Activated effector memory CD4-positive, alpha-beta T cell treated with anti-CD3 and anti-CD28 coated beads, Interleukin-2, amount 50 U/mL, for 16 hours (primary cell): ENCODE results near the gene AJAP1.

Experiments used
- DNase-seq: peaks from one replicate; pipeline ENCODE4 v3.0.0-alpha.2; 2020

The AJAP1 gene

DNA sequence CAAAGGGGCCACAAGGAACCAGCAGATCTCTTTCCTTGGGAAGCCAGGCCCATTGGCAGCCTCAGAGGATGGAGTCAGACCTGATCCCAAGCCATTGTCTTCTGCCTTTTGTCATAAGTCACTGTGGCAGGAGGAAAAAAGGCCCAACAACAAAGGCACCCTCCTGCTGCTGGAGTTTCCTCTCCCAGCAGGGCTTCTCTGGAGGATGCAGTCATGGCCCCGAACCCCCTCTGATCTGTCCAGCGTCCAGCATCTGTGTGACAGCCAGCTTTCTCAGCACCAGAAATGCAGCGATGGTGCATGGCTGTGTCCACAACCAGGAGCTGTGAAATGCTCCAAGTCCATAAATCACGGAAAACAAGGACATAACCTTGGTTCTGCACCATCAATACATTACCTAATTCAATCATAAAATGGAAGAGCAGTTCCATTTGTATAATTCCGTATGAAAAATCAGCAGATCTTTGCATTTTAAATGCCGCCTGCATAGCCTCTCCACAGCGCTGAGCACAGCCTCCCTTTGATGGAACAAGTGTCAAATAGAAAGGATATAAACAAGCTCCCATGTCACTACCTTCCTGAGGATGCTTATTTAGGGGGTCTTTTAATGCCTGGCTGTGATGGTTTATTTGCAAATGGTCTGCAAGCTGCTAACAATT is 30.6 kb downstream of the AJAP1 start:
- no peak for DNase-seq

DNA sequence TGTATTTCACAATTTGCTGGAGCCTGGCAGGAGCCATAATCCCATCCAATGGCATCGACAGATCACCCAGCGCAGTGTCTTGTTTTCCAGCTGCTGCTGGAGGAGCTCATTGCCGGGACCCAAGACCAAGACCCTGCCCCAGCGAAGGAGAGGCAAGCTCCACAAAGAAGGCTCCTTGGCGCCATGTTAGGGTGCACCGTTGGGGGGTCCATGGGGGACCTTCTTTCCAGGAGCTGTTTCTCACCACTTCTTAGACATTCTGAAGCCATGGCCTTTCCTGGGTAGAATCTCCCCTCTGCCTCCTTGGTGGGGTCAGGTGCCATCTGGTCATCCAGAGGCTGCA is 31.1 kb downstream of the AJAP1 start:
- no peak for DNase-seq

DNA sequence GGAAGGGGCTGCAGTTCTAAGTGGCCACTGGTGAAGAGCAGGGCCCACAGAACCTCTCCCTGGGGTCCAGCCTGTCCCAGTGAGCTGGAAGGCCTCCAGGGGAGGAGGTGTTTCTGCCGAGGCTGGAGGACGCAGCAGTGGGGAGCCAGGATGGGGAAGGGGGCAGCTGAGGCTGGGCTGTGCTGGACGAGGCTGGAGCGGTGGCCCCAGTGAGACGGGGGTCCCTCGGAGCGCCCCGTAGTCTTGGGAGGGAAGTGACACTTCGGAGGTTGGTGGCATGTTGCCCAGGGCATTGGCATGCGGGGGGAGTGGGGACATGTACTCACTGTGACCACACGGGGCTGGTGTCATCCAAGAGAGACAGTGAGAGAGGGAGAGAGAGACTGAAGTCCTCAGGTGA is 33.5 kb downstream of the AJAP1 start:
- DNase-seq: no peak

DNA sequence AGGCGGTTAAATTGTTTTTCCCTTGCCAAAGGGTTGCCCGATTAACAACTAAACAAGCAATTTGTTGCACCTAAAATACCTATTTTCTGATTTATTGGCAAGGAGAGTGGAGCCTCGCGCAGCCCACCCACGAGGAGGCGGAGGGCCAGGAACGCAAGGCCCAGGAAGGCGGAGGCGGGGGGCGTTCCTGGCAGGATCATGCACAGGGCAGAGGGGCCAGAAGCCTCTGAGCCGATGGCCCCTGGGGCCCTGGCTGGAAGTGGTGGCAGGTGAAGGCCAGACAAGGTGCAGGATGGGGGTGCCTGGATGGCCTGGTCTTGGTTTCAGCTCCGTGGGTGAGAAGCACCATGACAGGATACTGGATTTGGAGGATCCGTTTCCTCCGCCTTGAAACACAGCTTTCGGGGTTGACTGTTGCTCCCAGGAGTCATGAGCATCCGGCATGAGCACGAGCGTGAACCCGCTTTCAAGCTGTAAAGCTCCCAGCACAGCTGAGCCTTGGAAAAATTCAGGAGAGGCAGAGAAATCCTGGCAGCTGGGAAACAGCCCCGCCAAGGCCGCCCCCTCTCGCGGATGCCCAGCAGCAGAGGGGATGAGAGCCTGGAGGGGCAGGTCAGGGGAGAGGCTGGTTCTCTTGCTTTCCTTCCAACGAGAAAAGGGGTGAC is 35.0 kb downstream of the AJAP1 start:
- no peak for DNase-seq

DNA sequence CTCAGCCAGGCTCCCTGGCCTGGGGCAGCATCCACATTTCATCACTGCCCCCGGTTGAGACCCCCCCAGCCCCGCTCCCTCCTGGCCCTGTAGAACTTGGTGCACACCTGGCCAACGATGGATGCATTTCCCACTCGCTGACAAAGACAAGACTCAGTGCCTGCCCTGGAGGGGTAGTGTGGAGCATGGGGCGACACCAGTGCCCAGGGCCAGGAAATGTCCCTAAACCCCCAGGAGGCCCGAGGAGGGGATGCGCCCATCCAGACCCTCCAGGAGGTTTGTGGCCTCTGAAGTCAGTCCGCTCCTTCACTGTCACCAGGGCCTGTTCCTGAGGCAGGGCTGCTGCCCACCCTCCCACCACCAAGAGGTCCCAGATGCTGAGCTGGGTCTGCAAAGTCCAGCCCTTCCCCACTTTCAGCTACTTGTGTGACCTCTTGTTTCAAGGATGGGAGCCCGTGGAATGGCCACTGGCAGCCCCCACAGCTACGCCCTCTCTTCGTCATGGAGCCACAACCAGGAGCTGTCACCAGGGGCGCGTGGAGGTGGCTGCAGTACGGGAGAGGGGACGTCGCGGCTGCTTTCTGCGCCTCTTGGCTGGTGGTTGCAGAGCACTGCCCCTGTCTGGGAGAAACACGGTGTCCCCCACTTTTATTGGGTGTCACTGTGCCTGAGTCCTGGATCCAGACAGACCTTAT is 35.7 kb downstream of the AJAP1 start:
- no peak for DNase-seq

DNA sequence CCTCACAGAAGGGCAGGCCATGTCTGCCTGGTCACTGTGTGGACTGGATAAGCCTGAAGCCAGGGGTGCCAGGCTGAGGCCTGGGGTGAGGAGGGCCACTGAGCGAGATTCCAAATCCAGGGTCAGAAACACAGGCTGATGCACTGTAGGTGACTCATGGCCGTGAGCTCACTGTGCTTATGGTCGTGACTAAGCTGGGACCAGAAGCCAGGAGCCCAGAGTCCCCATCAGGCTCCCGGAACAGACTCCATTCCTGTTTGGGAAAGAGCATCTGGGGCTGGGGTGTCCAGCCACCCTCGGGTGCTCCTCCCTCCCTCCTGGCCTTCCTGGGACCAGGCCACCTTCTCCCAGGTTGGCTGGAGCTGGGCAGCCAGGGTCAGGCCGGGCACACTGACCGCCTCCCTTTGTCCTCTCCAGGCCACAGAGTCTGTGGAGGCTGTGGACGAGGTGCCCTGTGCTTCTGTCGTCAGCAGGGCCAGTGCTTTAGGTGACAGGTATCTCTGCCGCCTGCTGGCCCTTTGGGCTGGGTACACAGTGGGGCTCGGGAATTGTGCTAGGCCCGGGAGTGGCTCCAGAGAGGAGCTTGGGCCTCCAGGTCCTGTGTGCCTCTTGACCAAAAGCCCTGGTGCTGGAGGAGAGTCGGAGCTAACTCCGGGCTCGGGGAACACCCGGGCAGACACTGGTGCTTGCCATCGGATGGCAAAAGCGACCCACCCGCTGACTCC is 36.7 kb downstream of the AJAP1 start:
- DNase-seq: no peak

DNA sequence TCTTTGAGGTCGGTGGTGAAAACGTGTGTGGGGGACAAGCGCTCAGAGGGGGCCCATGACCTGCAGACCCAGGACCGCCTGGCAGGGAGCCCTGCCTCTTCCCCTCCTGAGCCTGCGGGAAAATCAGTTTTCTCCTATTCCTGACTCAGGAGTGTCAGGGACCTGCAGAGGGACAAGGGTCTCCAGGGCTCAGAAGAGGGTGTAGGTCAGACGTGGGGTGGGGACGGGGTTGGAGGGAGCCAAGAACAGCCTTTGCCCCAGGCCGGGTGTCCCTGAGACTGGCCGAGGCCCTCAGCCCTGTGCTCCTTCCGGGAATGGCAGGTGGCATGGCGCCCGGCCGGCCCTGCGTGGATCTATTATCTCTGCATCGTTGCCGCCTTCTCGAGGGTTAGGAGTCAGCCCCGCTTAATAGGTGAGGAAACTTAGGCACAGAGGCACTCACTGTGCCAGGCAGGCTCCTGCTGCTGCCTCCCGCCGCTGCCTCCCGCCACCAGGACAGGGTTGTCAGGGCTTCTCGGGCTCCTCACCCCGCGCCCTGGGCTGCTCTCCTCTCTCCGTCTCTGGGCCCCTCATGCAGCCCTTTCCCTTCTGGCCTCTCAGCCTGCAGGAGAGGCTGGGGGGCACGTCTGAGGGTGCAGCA is 37.5 kb downstream of the AJAP1 start:
- DNase-seq: no peak

DNA sequence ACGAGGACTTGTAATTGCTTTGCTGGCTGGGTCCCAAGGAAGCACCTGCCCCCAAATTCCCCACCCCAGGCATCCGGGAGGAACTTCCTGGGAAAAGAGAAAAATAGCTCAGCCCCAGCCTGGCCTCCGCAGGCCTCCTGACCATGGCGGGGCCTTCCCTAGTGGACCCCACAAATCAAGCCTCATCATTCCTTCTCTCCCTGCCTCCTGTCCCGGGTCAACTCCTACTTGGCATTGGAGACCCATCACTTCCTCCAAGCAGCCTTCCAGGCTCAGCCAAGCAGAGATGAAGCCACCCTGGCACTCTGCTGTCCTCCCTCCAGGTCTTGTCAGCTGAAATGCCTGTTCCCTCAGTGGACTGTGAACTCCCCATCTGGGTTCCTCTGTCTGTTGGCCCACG is 38.0 kb downstream of the AJAP1 start:
- DNase-seq: no peak

DNA sequence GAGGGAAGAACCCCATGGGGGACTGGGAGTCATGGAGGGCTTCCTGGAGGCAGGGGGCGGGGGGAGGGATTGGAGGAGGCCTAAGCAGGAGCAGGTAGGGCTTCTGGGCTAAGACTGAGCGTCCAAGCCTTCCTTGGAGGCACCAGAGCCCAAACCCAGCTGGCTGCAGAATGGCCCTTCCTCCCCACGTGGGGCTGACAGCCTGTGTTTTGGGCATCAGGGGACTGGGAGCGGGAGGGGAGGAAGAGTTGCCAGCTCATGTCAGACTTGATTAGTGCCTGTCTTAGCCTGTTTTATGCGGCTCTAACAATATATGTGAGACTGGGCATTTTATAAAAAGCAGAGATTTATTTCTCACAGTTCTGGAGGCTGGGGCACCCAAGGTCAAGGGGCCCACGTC is 38.9 kb downstream of the AJAP1 start:
- no peak for DNase-seq

DNA sequence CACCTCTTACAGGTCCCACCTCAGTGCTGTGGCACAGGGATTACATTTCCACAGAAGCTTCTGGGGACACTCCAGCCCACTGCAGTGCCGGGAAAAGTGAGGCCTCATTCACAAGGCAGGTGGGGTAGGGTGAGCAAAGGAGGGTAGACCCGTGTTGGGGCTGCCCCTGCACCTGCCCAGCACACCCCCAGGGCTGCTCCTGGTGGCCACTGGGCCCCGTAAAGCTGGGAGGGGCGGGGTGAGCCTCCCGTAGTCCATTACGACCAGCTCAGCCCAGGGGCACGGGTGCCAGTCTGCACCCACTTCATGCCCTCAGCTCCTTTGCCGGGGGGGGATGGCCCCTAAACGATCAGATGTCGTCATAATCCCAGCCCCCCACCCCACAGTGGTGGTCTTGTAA is 39.5 kb downstream of the AJAP1 start:
- DNase-seq: no peak

DNA sequence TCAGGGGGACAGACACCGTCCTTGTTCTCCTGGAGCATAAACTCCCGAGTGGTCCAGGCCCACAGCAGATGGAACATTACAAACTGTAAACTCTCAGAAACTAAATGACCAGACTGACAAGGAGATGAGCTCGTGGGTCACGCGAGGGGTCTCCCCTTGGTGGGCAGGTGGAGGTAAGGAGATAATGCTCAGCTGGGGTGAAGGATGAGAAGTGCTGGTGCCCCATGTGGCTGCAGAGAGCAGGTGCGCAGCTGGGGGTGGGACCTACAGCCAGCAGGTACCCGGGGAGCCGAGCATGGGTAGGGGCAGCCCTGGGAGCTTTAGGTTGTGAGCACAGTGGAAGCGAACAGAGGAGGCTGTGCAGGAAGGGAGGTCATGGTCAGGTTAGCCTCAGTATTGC is 40.1 kb downstream of the AJAP1 start:
- DNase-seq: no peak

DNA sequence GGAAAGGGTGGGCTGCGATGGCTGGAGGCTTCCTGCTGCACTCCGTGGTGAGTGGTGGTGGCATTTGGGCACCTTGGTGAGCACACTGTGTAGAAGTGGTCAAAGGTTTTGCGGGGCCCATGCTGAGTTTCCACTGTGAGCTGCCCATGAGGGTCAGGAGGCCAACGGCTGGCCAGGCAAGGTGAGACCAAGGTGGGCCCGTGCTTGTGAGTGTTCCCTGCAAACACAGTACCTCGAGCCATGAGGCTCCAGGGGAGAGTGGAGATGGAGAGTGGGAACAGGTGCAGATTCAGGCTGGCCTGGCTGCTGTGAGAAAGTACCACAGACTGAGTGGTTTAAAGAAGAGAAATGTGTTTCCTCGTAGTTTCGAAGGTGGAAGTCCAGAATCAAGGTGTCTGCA is 40.8 kb downstream of the AJAP1 start:
- no peak for DNase-seq

DNA sequence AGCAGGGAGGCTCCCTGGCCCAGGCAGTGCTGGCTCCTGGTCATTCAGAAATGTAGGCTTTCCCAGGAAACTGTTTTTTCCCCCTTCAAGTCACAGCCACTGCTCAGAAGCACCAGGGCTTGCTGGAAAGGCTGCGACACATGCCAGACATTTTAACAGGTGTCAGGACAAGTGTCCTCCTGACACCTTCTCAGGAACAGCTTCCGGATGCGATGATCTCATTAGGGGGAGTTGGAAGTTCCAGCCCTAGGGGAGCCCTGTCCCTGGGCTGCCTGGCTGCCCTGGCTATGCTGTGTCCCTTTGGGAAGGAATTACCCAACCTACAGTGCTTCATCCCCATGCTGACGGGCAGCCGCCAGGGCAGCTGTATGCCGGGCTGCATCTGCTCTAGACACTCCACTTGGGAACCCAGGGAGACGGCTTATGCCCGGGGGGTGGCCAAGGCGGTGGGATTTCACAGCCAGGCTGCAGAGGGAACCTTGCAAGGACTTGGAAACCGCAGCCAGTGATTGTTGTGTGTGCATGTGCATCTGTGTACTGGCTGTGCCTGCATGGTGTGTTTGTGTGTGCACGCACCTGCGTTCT is 41.8 kb downstream of the AJAP1 start:
- no peak for DNase-seq

DNA sequence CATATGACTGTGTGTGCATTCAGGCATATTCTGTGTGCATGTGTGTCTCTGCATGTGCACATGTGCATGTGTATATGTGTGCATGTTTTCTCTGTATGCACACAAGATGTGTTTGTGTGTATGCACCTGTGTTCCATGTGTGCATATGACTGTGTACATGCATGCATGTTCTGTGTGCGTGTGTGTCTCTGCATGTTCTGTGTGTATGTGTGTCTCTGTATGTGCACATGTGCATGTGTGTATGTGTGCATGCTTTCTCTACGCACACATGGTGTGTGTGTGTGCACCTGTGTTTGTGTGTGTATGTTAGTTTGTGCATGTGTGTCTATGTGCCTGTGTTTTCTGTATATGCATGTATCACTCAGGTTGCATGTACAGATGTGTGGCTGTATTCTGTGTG is 42.3 kb downstream of the AJAP1 start:
- DNase-seq: no peak

DNA sequence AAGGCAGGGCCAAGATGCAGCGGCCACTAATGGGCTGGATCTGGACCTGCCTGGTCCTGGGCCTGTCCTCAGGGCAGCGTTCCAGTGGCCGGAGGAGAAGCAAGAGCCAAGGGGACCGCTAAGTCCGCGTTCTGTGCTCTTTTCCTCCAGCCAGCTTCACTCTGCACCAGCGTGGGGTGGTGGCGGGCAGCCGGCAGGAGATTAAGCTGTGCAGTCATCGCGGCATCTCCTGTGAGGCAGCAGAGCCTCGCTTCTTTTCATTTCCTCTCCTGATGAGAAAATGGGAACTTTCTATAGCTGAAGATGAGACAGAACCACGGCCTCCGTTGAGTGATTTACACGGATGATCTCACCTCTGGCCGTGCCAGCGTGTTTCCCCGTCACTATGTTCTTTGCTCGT is 43.4 kb downstream of the AJAP1 start:
- DNase-seq: no peak

DNA sequence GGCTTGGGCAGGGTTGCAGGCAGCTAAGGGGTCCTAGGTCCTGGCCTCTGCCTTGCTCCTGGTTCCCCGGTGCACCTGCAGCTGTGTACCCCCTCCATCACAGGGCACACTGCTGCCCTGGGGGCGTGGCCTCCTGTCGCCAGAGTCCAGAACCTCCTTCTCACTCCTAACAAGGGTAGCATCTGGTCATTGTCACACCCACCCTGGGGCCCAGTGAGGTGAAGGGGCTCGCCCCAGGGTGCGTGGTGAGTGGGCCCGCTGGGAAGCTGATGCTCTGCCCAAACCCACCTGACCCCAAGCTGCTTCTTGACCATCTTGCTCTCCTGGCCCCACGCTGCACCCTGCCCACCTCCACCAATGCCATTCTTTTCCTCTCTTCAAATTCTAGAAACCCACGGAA is 44.5 kb downstream of the AJAP1 start:
- DNase-seq: no peak

DNA sequence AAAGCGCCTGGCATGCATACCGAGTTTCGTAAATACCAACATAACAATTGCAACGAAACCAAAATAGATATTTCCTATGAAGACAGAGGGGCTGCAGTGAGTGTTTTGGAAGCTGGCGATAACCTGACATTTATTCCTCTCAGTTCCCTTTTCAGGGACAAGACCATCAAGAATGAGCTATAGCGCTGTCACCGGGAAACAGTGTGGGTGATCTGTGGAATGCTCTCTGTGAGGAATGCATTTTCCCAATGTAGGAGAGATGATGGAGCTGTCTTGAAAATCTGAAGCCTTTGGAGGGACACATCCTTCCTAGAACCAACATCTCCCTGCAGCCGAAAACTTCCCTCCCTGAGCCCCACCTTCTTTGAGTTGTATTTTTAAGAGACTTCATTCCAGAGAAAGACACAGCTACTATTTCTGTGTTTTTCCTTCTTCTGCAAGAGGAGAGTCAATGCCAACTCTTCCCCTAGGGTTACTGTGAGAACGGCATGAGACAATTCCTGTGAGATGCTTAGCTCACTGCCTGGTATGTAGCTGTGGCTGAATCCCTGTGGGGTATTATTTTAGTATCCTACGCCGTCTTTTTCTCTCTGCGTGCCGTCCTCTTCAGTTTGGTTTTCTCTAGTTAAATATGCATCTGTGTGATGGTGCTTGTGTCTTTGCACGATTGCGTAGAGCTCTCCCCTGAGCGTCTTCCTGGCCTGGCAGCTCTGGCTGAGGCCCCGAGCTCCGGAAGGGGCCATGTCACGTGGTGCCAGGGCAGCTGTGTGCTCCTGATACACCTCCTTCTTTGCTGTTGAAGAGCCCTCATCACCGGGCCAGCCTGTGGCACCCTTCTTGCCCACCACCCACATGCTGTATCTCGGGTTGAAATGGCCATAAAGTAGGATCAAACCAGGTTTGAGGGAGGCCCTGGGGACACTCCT is 45.2 kb downstream of the AJAP1 start:
- DNase-seq: no peak

DNA sequence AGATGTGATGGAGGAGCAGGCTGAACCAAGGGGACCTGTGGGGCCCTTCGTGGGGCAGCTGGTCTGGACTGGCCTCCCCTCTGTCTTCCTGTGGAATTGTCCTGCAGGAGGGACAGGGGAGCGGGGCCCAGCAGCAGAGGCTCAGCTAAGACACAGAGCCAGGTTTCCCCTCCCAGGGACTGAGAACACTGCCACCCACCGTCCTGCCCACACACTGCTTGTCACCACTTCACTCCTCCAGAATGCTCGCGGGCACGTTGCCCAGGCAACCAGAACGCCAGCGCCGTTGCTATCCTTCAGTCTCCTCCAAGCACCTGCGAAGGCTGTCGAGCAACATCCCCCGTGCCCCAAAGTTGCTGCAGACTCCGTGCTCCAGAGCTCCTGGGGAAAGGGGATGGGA is 46.4 kb downstream of the AJAP1 start:
- no peak for DNase-seq

DNA sequence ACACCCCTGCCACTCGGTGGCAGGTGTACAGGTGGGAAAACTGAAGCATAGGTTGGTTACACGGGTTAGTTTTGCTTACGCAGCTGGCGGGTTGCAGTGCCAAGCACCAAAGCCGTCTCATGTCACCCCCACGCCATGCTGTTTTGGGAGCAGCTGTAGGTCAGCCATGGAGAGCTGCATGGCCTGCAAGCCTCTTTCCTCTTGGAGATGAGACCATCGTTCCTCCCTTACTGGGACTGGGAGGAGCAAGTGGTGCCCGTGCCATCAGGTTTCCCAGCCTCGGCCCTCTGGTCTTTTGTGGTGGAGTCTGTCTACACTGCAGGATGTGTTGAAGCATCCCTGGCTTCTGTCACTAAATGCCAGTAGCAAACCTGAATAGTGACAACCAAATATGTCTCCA is 46.9 kb downstream of the AJAP1 start:
- no peak for DNase-seq

DNA sequence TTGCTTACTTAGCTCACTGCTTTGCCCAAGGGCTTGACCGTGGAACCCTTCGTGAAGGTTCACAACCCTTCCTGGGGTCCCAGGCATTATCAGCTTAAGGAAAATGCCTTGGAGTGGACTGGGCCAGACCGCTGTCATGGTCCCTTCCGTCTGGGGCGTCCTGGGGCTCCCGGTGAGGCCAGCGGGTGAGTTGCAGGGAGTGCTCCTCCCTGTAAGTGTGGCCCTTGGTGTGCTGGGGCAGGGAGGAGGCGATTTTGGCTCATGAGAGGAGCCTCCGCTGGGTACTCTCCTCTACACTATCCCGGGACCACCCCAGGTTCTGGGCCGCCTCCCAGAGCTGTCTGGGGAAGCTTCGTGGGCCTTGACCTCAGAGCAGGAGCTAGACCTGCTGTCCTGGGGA is 48.1 kb downstream of the AJAP1 start:
- DNase-seq: no peak

DNA sequence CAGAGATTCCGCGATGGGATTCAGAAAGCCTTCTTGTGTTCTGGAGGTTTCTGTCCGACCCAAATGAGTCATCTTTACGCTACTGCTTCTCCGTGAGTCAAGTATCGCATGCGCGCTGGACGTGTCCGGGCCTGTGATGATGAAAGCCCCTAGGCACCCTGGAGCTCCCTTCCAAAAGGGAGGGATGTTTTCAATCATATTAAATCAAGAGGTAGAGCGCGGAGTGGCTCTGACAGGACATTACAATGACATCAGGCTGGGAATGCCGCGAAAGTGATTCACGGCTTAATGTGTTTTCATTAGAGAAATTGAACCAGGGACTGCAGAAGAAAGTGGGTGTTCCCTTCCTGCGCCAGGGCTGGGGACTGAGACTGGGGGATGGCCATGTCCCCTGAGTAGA is 48.5 kb downstream of the AJAP1 start:
- DNase-seq: no peak

DNA sequence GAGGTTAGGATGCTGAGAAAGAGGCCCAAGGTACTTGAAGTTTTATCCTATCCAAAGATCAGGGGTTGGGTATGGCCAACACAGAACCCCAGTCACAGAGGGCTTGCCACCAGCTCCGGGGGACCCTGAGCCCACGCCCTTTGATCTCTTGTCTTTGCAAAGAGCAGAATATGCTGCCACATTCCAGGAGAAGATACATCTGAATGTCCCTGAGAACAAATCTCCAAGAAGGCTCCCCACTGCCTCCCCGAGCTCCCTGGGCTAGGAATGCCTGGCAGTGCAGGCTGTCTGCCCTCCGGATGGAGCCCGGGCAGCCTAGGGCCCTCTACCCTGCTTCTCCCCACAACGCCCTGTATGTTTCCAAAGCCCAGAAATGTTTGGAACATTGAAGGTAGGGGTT is 49.2 kb downstream of the AJAP1 start:
- no peak for DNase-seq
